ENCODE results near the gene C8B. TPM values are rescaled to one million over a fixed set of nuclear protein-coding genes. Genes with fewer than 3 reads are reported as not detected.

Gene C8B
- polyA plus RNA-seq, 1 donor: 0.06 TPM

DNA sequence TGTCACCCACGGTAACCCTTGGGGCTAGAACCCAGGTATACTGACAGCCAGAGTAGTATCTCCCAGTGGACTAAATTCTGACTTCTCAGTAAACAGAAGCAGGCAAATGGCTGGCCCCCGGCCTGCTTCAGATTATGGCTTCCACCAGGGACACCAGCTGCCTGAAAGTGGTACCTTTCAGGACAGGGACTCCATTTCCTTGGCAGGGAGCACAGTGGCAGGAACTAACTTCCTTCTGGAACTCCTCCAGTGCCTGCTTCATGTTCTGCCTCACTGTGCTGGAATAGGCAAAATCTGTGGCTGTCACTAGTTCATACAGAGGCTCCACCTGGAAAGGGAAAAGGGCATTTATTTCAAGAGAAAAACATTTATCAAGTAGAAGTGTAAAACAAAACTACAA is 32.7 kb downstream of the C8B start:
- DNase-seq: no peak
- H3K4me3 ChIP-seq (ENCODE audit: low read length): no peak overlapping the region
- H3K4me1 ChIP-seq (ENCODE audit: control insufficient read depth, insufficient read depth, low read length): no peaks in the 10 kb centered on the region
- H3K27ac ChIP-seq (ENCODE audit: low read length): no peak overlapping the region
- WGBS (ENCODE audit: insufficient coverage, low lambda C conversion rate): no CpG with 5 or more reads among the region's 2 CpGs
- no peaks in the 10 kb centered on the region for H3K9me3 ChIP-seq (ENCODE audit: control insufficient read depth, low read depth, low read length)
- no peaks in the 10 kb centered on the region for H3K27me3 ChIP-seq (ENCODE audit: control insufficient read depth, insufficient read depth, low read length)
- H3K36me3 ChIP-seq (ENCODE audit: control insufficient read depth, insufficient read depth, low read length): no peaks in the 10 kb centered on the region

DNA sequence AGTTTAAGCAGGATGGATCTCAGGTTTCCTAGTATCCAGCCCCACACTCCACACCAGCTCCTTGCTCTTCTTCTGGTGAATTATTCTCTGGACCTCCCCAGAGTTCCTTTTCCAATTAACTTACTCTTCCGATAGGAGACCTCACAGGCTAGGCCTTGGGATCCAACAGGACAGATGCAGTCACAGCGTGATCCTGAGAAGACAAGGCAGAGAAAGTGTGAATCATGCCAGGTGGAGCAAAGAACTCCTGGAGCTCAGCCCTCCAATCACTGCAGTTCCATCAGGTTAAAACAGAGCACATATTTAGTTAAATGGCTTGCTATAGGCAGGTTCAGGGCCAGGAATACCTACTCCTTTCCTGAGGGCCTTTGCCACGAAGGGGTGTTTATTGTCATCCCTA is 34.1 kb downstream of the C8B start:
- no peak for DNase-seq
- Histone ChIP-seq H3K27me3 (ENCODE audit: control insufficient read depth, insufficient read depth, low read length) (no peaks in the 10 kb centered on the region), H3K4me1 (ENCODE audit: control insufficient read depth, insufficient read depth, low read length) (no peaks in the 10 kb centered on the region), H3K4me3 (ENCODE audit: low read length) (no peak overlapping the region), H3K9me3 (ENCODE audit: control insufficient read depth, low read depth, low read length) (no peaks in the 10 kb centered on the region), H3K36me3 (ENCODE audit: control insufficient read depth, insufficient read depth, low read length) (no peaks in the 10 kb centered on the region), H3K27ac (ENCODE audit: low read length) (no peak overlapping the region)
- WGBS (ENCODE audit: insufficient coverage, low lambda C conversion rate): no CpG with 5 or more reads among the region's 3 CpGs

DNA sequence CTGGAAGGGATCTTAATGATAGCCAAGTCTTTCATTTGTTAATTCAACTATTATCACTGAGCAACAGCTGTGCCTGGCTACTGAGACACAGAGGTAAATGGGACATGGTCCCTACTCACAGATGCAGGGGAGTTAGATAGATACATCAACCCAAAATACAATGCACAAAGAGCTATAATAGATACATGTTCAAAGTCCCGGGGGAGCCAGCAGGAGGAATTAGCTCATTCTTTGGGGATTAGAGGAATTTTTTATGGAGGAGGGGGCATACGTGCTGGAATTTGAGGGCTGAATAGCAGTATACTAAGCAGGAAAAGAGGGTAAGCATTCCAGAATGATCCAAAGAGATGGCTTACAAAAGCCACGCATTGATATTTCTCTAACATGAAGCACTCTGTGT is 34.6 kb downstream of the C8B start:
- Histone ChIP-seq H3K9me3 (ENCODE audit: control insufficient read depth, low read depth, low read length) (no peaks in the 10 kb centered on the region), H3K27ac (ENCODE audit: low read length) (no peak overlapping the region), H3K36me3 (ENCODE audit: control insufficient read depth, insufficient read depth, low read length) (no peaks in the 10 kb centered on the region), H3K4me3 (ENCODE audit: low read length) (no peak overlapping the region), H3K4me1 (ENCODE audit: control insufficient read depth, insufficient read depth, low read length) (no peaks in the 10 kb centered on the region), H3K27me3 (ENCODE audit: control insufficient read depth, insufficient read depth, low read length) (no peaks in the 10 kb centered on the region)
- no peak for DNase-seq
- WGBS (ENCODE audit: insufficient coverage, low lambda C conversion rate): 100% methylated on average over 1 of the region's 3 CpGs

DNA sequence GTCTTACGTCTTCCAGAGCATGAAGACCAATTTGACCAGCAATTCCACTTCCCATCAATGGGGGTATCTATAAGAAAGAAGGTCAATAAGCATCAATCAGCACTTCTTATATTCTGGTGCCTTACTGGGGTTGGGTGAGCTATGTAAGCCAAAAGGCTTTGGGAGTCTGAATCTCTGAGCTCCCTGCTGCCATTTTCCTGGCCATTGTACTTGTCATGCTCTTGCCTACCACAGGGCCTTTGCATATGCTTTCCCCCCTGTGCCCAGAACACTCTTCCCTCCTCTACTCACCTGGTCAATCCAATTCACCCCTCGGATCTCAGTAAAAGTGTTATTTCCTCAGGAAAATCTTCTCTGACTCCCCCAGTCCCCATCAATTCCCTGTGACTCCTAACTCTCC is 36.3 kb downstream of the C8B start:
- H3K27ac ChIP-seq (ENCODE audit: low read length): no peak overlapping the region
- no peaks in the 10 kb centered on the region for H3K36me3 ChIP-seq (ENCODE audit: control insufficient read depth, insufficient read depth, low read length)
- H3K4me1 ChIP-seq (ENCODE audit: control insufficient read depth, insufficient read depth, low read length): no peaks in the 10 kb centered on the region
- no peaks in the 10 kb centered on the region for H3K27me3 ChIP-seq (ENCODE audit: control insufficient read depth, insufficient read depth, low read length)
- no peak for DNase-seq
- WGBS (ENCODE audit: insufficient coverage, low lambda C conversion rate): 100% methylated on average over 1 of the region's 2 CpGs
- no peak overlapping the region for H3K4me3 ChIP-seq (ENCODE audit: low read length)
- H3K9me3 ChIP-seq (ENCODE audit: control insufficient read depth, low read depth, low read length): no peaks in the 10 kb centered on the region

DNA sequence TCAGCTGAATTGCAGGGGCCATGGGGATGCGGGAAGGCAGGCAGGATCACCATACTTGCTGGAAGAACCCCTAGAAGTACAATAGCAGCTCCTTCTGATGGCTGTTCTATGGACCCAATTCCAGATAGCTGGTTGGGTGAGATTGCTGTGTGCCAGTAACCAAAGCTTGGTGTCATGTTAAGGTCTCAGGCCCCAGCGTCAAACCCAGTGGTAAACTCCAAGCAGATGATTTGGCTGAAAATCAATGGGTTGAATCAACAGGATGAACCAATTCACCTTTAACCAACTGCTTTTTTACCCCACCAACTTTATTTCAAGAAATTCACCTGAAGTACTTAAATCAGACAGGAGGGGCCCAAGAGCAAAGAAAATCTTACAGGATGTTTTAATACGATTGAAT is 37.8 kb downstream of the C8B start:
- H3K27ac ChIP-seq (ENCODE audit: low read length): no peak overlapping the region
- no peaks in the 10 kb centered on the region for H3K9me3 ChIP-seq (ENCODE audit: control insufficient read depth, low read depth, low read length)
- H3K4me1 ChIP-seq (ENCODE audit: control insufficient read depth, insufficient read depth, low read length): no peaks in the 10 kb centered on the region
- no peak overlapping the region for H3K4me3 ChIP-seq (ENCODE audit: low read length)
- H3K27me3 ChIP-seq (ENCODE audit: control insufficient read depth, insufficient read depth, low read length): no peaks in the 10 kb centered on the region
- H3K36me3 ChIP-seq (ENCODE audit: control insufficient read depth, insufficient read depth, low read length): no peaks in the 10 kb centered on the region
- DNase-seq: no peak
- WGBS (ENCODE audit: insufficient coverage, low lambda C conversion rate): 80% methylated on average over 2 of the region's 3 CpGs

DNA sequence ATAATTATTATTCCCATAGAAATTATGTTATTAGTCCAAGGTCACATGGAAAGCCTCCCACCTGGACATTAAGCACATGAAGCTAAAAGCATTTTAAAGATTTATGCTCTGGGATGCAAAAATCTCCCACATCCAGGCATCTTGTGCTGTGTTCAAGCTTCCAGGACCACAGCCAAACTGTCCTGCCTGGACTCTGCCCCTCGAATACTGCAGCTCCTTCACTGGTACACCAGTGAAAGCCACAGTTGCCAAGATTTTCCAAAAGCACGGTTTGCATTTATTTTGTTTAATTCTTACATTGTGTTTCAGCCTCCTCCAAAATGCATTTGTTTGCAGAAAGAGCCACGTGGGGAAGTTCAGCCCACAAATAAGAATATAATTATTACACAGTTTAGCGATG is 38.6 kb downstream of the C8B start:
- H3K36me3 ChIP-seq (ENCODE audit: control insufficient read depth, insufficient read depth, low read length): no peaks in the 10 kb centered on the region
- WGBS (ENCODE audit: insufficient coverage, low lambda C conversion rate): no CpG with 5 or more reads among the region's 4 CpGs
- H3K4me3 ChIP-seq (ENCODE audit: low read length): no peak overlapping the region
- no peaks in the 10 kb centered on the region for H3K4me1 ChIP-seq (ENCODE audit: control insufficient read depth, insufficient read depth, low read length)
- no peak overlapping the region for H3K27ac ChIP-seq (ENCODE audit: low read length)
- H3K27me3 ChIP-seq (ENCODE audit: control insufficient read depth, insufficient read depth, low read length): no peaks in the 10 kb centered on the region
- DNase-seq: no peak
- no peaks in the 10 kb centered on the region for H3K9me3 ChIP-seq (ENCODE audit: control insufficient read depth, low read depth, low read length)

DNA sequence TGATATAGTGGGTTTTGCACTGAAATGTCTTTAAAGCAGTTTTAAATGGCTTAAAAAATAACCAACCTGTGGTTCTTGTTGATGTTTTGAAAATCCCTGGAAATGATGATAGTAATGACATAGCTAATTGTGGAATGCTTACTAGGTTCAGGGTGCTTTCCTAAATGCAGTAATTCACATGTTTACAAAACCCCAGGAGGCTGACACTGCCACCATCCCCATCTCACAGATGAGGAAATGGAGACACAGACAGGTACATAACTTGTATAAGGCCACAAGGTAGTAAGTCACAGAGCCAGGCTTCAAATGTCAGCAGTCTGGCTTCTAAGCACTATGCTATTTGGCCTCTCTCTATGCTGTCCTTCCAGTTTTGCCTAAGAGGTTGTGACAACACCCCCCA is 40.6 kb downstream of the C8B start:
- Histone ChIP-seq H3K27me3 (ENCODE audit: control insufficient read depth, insufficient read depth, low read length) (no peaks in the 10 kb centered on the region), H3K9me3 (ENCODE audit: control insufficient read depth, low read depth, low read length) (no peaks in the 10 kb centered on the region), H3K36me3 (ENCODE audit: control insufficient read depth, insufficient read depth, low read length) (no peaks in the 10 kb centered on the region), H3K4me1 (ENCODE audit: control insufficient read depth, insufficient read depth, low read length) (no peaks in the 10 kb centered on the region), H3K4me3 (ENCODE audit: low read length) (no peak overlapping the region), H3K27ac (ENCODE audit: low read length) (no peak overlapping the region)
- DNase-seq: no peak

DNA sequence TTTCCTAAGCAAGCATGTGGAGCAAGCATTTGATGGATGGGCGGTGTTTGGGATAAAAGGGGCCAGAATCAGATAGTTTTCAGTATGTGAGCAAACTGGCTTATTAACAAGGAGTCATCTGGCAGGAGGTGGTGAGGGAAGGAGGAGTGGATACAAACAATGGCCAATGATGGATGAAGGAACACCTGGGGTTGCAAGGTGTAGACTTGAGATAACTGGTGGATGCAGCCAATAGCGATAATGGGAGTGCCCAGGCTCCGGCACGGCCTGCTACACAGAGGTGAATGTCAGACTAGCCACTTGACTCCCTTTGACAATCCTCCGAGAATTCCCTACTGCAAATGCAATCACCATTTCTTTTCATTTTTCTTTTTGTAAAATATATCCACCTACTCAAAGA is 41.7 kb downstream of the C8B start:
- Histone ChIP-seq H3K4me1 (ENCODE audit: control insufficient read depth, insufficient read depth, low read length) (peaks cover 3% of the 10 kb centered on the region), H3K4me3 (ENCODE audit: low read length) (no peak overlapping the region), H3K27ac (ENCODE audit: low read length) (no peak overlapping the region), H3K9me3 (ENCODE audit: control insufficient read depth, low read depth, low read length) (no peaks in the 10 kb centered on the region), H3K27me3 (ENCODE audit: control insufficient read depth, insufficient read depth, low read length) (no peaks in the 10 kb centered on the region), H3K36me3 (ENCODE audit: control insufficient read depth, insufficient read depth, low read length) (no peaks in the 10 kb centered on the region)
- 100% methylated on average over 1 of the region's 5 CpGs for WGBS (ENCODE audit: insufficient coverage, low lambda C conversion rate)
- no peak for DNase-seq

DNA sequence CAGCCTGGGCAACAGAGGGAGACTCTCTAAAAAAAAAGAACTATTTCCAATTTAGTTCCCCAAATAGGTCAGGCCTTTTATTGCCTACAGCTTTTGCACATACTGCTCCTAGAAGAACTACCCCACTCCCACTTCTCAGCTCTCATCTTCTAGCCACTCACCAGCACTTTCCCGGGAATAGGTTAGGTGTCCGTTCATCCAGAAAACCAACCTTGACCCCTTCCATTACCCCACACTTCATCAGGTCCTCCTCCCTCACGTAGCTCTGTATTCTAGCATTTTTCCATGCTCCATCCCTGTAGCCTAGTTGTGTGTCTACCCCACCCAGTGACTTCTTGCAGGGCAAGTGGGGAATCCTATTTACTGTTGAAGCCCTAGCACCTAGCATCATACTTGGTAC is 42.6 kb downstream of the C8B start:
- Histone ChIP-seq H3K36me3 (ENCODE audit: control insufficient read depth, insufficient read depth, low read length) (no peaks in the 10 kb centered on the region), H3K4me3 (ENCODE audit: low read length) (no peak overlapping the region), H3K27me3 (ENCODE audit: control insufficient read depth, insufficient read depth, low read length) (no peaks in the 10 kb centered on the region), H3K9me3 (ENCODE audit: control insufficient read depth, low read depth, low read length) (no peaks in the 10 kb centered on the region), H3K27ac (ENCODE audit: low read length) (no peak overlapping the region), H3K4me1 (ENCODE audit: control insufficient read depth, insufficient read depth, low read length) (peaks cover 7% of the 10 kb centered on the region)
- DNase-seq: no peak
- 60% methylated on average over 1 of the region's 3 CpGs for WGBS (ENCODE audit: insufficient coverage, low lambda C conversion rate)

DNA sequence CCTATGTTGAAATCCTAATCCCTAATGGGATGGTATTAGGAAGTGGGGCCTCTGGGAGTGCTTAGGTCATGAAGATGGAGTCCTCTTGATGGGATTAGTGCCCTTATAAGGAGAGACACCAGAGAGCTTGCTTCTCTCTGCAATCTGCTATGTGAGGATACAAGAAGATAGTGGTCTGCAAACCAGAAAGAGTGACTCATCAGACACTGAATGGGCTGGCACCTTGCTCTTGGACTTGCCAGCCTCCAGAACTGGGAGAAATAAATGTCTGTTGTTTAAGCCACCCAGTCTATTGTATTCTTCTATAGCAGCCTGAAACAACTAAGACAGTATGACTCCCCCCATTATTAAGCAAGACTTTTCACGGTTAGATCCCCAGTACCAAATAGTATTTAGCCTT is 43.3 kb downstream of the C8B start:
- H3K36me3 ChIP-seq (ENCODE audit: control insufficient read depth, insufficient read depth, low read length): no peaks in the 10 kb centered on the region
- no peaks in the 10 kb centered on the region for H3K9me3 ChIP-seq (ENCODE audit: control insufficient read depth, low read depth, low read length)
- H3K4me3 ChIP-seq (ENCODE audit: low read length): no peak overlapping the region
- 100% methylated on average over 1 of the region's 1 CpG for WGBS (ENCODE audit: insufficient coverage, low lambda C conversion rate)
- DNase-seq: no peak
- no peak overlapping the region for H3K27ac ChIP-seq (ENCODE audit: low read length)
- H3K4me1 ChIP-seq (ENCODE audit: control insufficient read depth, insufficient read depth, low read length): peaks cover 7% of the 10 kb centered on the region
- H3K27me3 ChIP-seq (ENCODE audit: control insufficient read depth, insufficient read depth, low read length): no peaks in the 10 kb centered on the region

DNA sequence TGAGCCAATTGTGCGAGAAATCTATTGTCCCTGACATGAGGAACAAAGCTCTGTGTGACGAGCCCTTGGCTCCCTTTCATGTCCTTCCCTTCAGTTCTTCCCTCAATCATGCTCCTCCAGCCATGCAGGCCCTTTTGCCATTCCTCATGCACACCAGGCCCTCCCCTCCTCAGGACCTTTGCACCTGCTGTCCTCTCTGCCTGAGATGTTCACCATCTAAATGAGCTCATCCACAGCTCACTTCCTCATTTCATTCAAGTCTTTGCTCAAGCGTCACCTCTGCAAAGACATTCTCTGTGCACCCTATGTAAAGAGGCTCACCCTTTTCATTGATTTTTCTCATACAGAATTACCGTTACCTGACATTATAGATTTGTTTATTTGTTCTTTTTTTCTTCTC is 43.7 kb downstream of the C8B start:
- no peak overlapping the region for H3K27ac ChIP-seq (ENCODE audit: low read length)
- peaks cover 7% of the 10 kb centered on the region for H3K4me1 ChIP-seq (ENCODE audit: control insufficient read depth, insufficient read depth, low read length)
- no peak for DNase-seq
- WGBS (ENCODE audit: insufficient coverage, low lambda C conversion rate): 75% methylated on average over 1 of the region's 4 CpGs
- H3K4me3 ChIP-seq (ENCODE audit: low read length): no peak overlapping the region
- no peaks in the 10 kb centered on the region for H3K27me3 ChIP-seq (ENCODE audit: control insufficient read depth, insufficient read depth, low read length)
- H3K36me3 ChIP-seq (ENCODE audit: control insufficient read depth, insufficient read depth, low read length): no peaks in the 10 kb centered on the region
- no peaks in the 10 kb centered on the region for H3K9me3 ChIP-seq (ENCODE audit: control insufficient read depth, low read depth, low read length)
